ENCODE data around the gene ABCB11. TPM values are rescaled to one million over a fixed set of nuclear protein-coding genes. Genes with fewer than 3 reads are reported as not detected.

ABCB11 gene
- total RNA-seq, 3 donors from 2014 or later (not counting 1 experiment from before 2014, with no cell fraction given), result 0.07 to 0.48 (median 0.07) TPM

GRCh38 chr2:168894101-168894500, 137.0 kb downstream of the ABCB11 start:
- H3K36me3 Mint-ChIP-seq, result no peaks in the 10 kb centered on the region
- H3K4me1 Mint-ChIP-seq, result peaks cover 12% of the 10 kb centered on the region in 2 donors
- Histone ChIP-seq H3K4me1 (ENCODE audit: control insufficient read depth, insufficient read depth, low read length) (peaks cover 10% of the 10 kb centered on the region), H3K4me3 (ENCODE audit: low read length) (no peak overlapping the region), H3K27ac (ENCODE audit: low read length) (no peak overlapping the region), H3K9me3 (ENCODE audit: control insufficient read depth, insufficient read depth, low read length) (no peaks in the 10 kb centered on the region), H3K27me3 (ENCODE audit: control insufficient read depth, insufficient read depth, low read length) (peaks cover 3% of the 10 kb centered on the region), H3K36me3 (ENCODE audit: control insufficient read depth, insufficient read depth, low read length) (no peaks in the 10 kb centered on the region)
- ATAC-seq (no peak), DNase-seq (no peak)
- H3K27me3 Mint-ChIP-seq (ENCODE audit: low read depth in 2 of 2), result peaks cover 14 to 25% of the 10 kb centered on the region in 2 donors
- H3K9me3 Mint-ChIP-seq, result no peaks in the 10 kb centered on the region
- H3K4me3 Mint-ChIP-seq, result no peak overlapping the region
- WGBS (ENCODE audit: insufficient coverage), result 90% methylated on average over 1 of the region's 1 CpG
- no peak for TF ChIP-seq CTCF (IDR thresholded peaks at IDR 0.05)
- no peak overlapping the region for H3K27ac Mint-ChIP-seq
- intact Hi-C loops (cut with micrococcal nuclease), result no loop called here

GRCh38 chr2:168892327-168892726, 138.8 kb downstream of the ABCB11 start:
- no peak for ATAC-seq
- Histone ChIP-seq H3K9me3 (ENCODE audit: control insufficient read depth, insufficient read depth, low read length) (no peaks in the 10 kb centered on the region), H3K27me3 (ENCODE audit: control insufficient read depth, insufficient read depth, low read length) (peaks cover 3% of the 10 kb centered on the region), H3K27ac (ENCODE audit: low read length) (no peak overlapping the region), H3K36me3 (ENCODE audit: control insufficient read depth, insufficient read depth, low read length) (no peaks in the 10 kb centered on the region), H3K4me1 (ENCODE audit: control insufficient read depth, insufficient read depth, low read length) (peaks cover 10% of the 10 kb centered on the region), H3K4me3 (ENCODE audit: low read length) (no peak overlapping the region)
- WGBS (ENCODE audit: insufficient coverage), result no CpG with 5 or more reads among the region's 3 CpGs
- H3K27me3 Mint-ChIP-seq (ENCODE audit: low read depth in 2 of 2), result peaks cover 12 to 25% of the 10 kb centered on the region in 2 donors
- no peak for TF ChIP-seq CTCF (IDR thresholded peaks at IDR 0.05)
- peaks cover 12% of the 10 kb centered on the region in 2 donors for H3K4me1 Mint-ChIP-seq
- intact Hi-C loops (cut with micrococcal nuclease), result no loop called here
- H3K27ac Mint-ChIP-seq, result no peak overlapping the region
- no peaks in the 10 kb centered on the region for H3K9me3 Mint-ChIP-seq
- H3K36me3 Mint-ChIP-seq, result no peaks in the 10 kb centered on the region
- DNase-seq, result no peak
- H3K4me3 Mint-ChIP-seq, result no peak overlapping the region

- H3K4me3 ChIP-seq (ENCODE audit: low read length), result peak within 1 kb of the TSS; percentile 58
- peaks cover 3% of the 10 kb centered on the region for H3K27me3 ChIP-seq (ENCODE audit: control insufficient read depth, insufficient read depth, low read length)
- H3K4me1 ChIP-seq (ENCODE audit: control insufficient read depth, insufficient read depth, low read length), result peaks cover 10% of the 10 kb centered on the region
- Mint-ChIP-seq H3K9me3 (no peaks in the 10 kb centered on the region), H3K27ac (peak within 1 kb of the TSS; percentile 71 to 84), H3K4me3 (peak within 1 kb of the TSS; percentile 99), H3K27me3 (ENCODE audit: low read depth in 2 of 2) (peaks cover 9 to 20% of the 10 kb centered on the region in 2 donors), H3K36me3 (no peaks in the 10 kb centered on the region), H3K4me1 (peaks cover 12% of the 10 kb centered on the region in 2 donors)
- WGBS (ENCODE audit: insufficient coverage), result under 1% methylated on average over 37 of the region's 38 CpGs
- H3K9me3 ChIP-seq (ENCODE audit: control insufficient read depth, insufficient read depth, low read length), result no peaks in the 10 kb centered on the region
- no peaks in the 10 kb centered on the region for H3K36me3 ChIP-seq (ENCODE audit: control insufficient read depth, insufficient read depth, low read length)
- no peak within 1 kb of the TSS for H3K27ac ChIP-seq (ENCODE audit: low read length)
- DNase-seq (peak; percentile 81 to 93), ATAC-seq (peak; percentile 95 to 99 (median 98))
- TF ChIP-seq CTCF (IDR thresholded peaks at IDR 0.05), result no peak
- intact Hi-C loops (cut with micrococcal nuclease), result no loop called here
Measured at GRCh38 chr2:168890006-168890782, 140.9 kb downstream of the ABCB11 start, which contains the start of gene SPC25. Gene SPC25 (minus strand): TSS chr2:168890430. CDS start chr2:168889519, 911 bp downstream.
